GM23338 (cell line): Measurements from ENCODE around the gene C6orf89.

Source experiments
- CREB1 ChIP-seq: fragments of 250-450 bp; sonication (Bioruptor Pico); IDR thresholded peaks from 2 replicates; pipeline ENCODE4 v1.5.0; 2020; ENCODE audit warnings: low read depth, mild to moderate bottlenecking, moderate library complexity
- CTCF ChIP-seq, 2 experiments: fragments of 200-600 bp in 1 of 2; sonication (generic) in 1 of 2; conservative IDR thresholded peaks; 2 replicates each; pipeline versions ENCODE4 v1.5.1 to v1.6.1; 2016 to 2017; ENCODE audit warnings: antibody characterized with exemption in 2 of 2, low read depth in 2 of 2, mild to moderate bottlenecking in 2 of 2, moderate library complexity in 1 of 2
- EZH2 ChIP-seq: fragments of 200-600 bp; sonication (generic); IDR thresholded peaks from one replicate; pipeline ENCODE4 v1.8.0; 2017; ENCODE audit warnings: antibody characterized with exemption, mild to moderate bottlenecking, low read depth; ENCODE audit not compliant: unreplicated experiment
- EZH2phosphoT487 ChIP-seq: fragments of 200-600 bp; sonication (generic); IDR thresholded peaks from one replicate; pipeline ENCODE4 v1.8.1; 2018; ENCODE audit warnings: antibody characterized with exemption; ENCODE audit not compliant: unreplicated experiment
- JUNB ChIP-seq: IDR thresholded peaks from one replicate; pipeline ENCODE4 v1.6.1; 2016; ENCODE audit warnings: antibody characterized with exemption; ENCODE audit not compliant: unreplicated experiment
- POLR2AphosphoS5 ChIP-seq: IDR thresholded peaks from 2 replicates; pipeline ENCODE4 v1.6.1; 2016; ENCODE audit warnings: antibody characterized with exemption, low read depth
- REST ChIP-seq: IDR thresholded peaks from one replicate; pipeline ENCODE4 v1.6.1; 2018; ENCODE audit warnings: antibody characterized with exemption; ENCODE audit not compliant: unreplicated experiment
- STAT1 ChIP-seq: IDR thresholded peaks from one replicate; pipeline ENCODE4 v1.6.1; 2016; ENCODE audit warnings: antibody characterized with exemption; ENCODE audit not compliant: unreplicated experiment

GRCh38 chr6:36862164-36862847 lies 23.4 kb upstream of the C6orf89 start:
- TF ChIP-seq CTCF (conservative IDR thresholded peaks at IDR 0.05; ENCODE audit: low read depth in 2 of 2) = no peak
- TF ChIP-seq POLR2AphosphoS5 = no peak
- no peak for TF ChIP-seq EZH2
- no peak for TF ChIP-seq EZH2phosphoT487
- TF ChIP-seq JUNB = no peak
- TF ChIP-seq STAT1 = no peak
- no peak for TF ChIP-seq CREB1 (CRISPR knock-in tag)
- no peak for TF ChIP-seq REST
